Measurements from ENCODE around the gene SAP30. TPM values are rescaled to one million over a fixed set of nuclear protein-coding genes. Genes with fewer than 3 reads are reported as not detected.

Gene SAP30
- total RNA-seq, 2 donors from 2014 or later, result 14.4 to 22.7 TPM

DNA sequence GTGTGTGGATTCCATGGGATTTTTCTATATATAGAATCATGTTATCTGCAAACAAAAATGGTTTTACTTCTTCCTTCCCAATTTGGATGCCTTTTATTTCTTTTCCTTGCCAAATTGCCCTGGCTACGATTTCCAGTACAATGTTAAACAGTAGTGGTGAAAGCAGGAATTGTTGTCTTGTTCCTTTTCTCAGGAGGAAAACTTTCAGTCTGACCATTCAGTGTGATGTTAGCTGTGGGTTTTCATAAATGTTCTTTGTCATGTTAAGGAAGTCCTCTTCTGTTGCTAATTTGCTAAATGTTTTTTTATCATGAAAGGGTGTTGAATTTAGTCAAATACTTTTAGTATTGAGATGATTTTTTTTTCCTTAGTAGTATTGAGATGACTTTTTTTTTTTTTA lies 10.9 kb downstream of the SAP30 start:
- H3K9me3 Mint-ChIP-seq, result no peaks in the 10 kb centered on the region
- H3K4me3 Mint-ChIP-seq, result no peak overlapping the region
- H3K27me3 Mint-ChIP-seq, result no peaks in the 10 kb centered on the region
- ATAC-seq, result no peak
- no peaks in the 10 kb centered on the region for H3K36me3 Mint-ChIP-seq
- no peaks in the 10 kb centered on the region for H3K4me1 Mint-ChIP-seq (ENCODE audit: low read depth in 2 of 2)
- DNase-seq (ENCODE audit: low spot score), result no peak
- H3K27ac Mint-ChIP-seq, result no peak overlapping the region

DNA sequence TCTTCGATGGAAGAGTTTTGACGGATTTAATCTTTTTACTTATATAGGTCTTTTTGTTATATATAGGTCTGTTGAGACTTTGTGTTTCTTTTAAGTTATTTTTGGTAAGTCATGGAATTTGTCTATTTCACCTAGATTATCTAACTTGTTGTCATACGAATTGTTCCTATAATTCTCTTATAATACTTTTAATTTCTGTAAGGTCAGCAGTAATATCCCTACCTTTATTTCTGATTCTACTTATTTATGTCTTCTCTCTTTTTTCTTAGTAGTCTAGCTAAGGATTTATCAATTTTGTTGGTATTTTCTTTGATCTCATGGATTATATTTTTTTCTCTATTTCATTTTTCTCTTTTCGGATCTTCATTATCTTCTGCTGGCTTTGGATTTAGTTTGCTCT lies 11.6 kb downstream of the SAP30 start:
- Mint-ChIP-seq H3K4me1 (ENCODE audit: low read depth in 2 of 2) (no peaks in the 10 kb centered on the region), H3K27ac (no peak overlapping the region), H3K36me3 (no peaks in the 10 kb centered on the region), H3K27me3 (no peaks in the 10 kb centered on the region), H3K9me3 (no peaks in the 10 kb centered on the region), H3K4me3 (no peak overlapping the region)
- DNase-seq (ENCODE audit: low spot score) (no peak), ATAC-seq (no peak)

DNA sequence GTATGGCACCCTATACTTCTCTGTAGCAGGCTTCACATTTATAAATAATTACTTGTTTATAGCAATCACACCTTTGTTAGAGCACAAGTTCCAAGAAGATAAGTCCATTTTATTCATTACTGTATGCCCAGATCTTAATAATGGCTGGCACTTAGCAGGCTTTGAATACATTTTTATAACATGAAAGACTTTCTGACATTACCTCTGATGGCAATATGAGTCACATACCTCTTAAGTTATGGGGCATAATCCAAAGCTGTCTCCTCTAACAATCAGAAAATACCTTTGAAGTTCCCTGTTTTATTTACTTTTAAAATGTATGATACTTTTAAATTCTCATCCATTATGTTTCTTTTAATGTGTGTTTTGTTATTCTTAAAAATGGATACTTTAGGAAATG lies 16.0 kb downstream of the SAP30 start:
- no peak overlapping the region for H3K4me3 Mint-ChIP-seq
- no peaks in the 10 kb centered on the region for H3K9me3 Mint-ChIP-seq
- no peak overlapping the region for H3K27ac Mint-ChIP-seq
- no peaks in the 10 kb centered on the region for H3K4me1 Mint-ChIP-seq (ENCODE audit: low read depth in 2 of 2)
- DNase-seq (ENCODE audit: low spot score) (no peak), ATAC-seq (no peak)
- no peaks in the 10 kb centered on the region for H3K27me3 Mint-ChIP-seq
- no peaks in the 10 kb centered on the region for H3K36me3 Mint-ChIP-seq

DNA sequence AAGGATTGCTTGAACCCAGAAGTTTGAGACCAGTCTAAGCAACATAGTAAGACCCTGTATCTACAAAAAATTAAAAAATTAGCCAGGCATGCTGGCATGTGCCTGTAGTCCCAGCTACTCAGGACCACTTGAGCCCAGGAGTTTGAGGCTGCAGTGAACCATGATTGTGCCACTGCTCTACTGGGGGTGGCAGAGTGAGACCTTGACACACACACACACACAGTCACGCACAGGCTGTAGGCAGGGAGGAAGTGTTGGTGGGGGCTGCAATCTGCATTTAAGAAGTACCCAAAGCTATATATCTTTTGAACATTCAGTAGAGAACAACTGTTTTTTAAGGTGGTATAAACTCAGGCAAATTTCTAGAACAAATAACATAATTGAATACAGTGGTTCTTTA lies 20.9 kb downstream of the SAP30 start:
- no peak overlapping the region for H3K4me3 Mint-ChIP-seq
- ATAC-seq (no peak), DNase-seq (ENCODE audit: low spot score) (no peak)
- H3K36me3 Mint-ChIP-seq, result peaks cover 7% of the 10 kb centered on the region
- H3K4me1 Mint-ChIP-seq (ENCODE audit: low read depth in 2 of 2), result no peaks in the 10 kb centered on the region
- no peaks in the 10 kb centered on the region for H3K9me3 Mint-ChIP-seq
- H3K27me3 Mint-ChIP-seq, result no peaks in the 10 kb centered on the region
- no peak overlapping the region for H3K27ac Mint-ChIP-seq

GRCh38 chr4:173397604-173398003 lies 26.9 kb downstream of the SAP30 start:
- no peaks in the 10 kb centered on the region for H3K4me1 Mint-ChIP-seq (ENCODE audit: low read depth in 2 of 2)

DNA sequence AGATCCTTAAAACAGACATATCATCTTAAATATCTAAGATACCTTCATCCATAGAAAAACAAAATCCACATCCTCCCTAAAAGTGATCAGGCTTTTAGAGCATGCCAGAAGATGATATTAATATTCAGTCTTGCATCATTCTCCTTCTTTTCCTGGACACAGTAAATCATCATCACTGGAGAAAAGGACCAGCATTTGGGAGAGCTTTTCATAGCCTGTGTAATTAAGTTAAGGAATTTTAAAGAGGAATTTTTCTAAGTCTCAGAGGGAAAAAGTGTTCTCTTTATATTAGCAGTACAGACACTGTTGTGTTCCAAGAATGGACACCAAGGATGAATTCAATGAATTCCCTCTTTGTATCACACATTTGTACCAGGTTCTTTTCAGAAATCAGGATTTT lies 27.5 kb downstream of the SAP30 start:
- no peak overlapping the region for H3K4me3 Mint-ChIP-seq

More at GRCh38 chr4:173397604-173398003, 26.9 kb downstream of the SAP30 start:
- Mint-ChIP-seq H3K27ac (no peak overlapping the region), H3K4me3 (no peak overlapping the region), H3K9me3 (no peaks in the 10 kb centered on the region), H3K36me3 (peaks cover 7% of the 10 kb centered on the region), H3K27me3 (no peaks in the 10 kb centered on the region)
- DNase-seq (ENCODE audit: low spot score), result no peak
- no peak for ATAC-seq

GRCh38 chr4:173398779-173399415 lies 28.1 kb downstream of the SAP30 start, which contains the start of gene SCRG1:
TSS of gene SCRG1 (minus strand) at chr4:173399116. CDS start at chr4:173391414, 7,702 bp downstream.
- H3K27ac Mint-ChIP-seq, result no peak within 1 kb of the TSS
- no peaks in the 10 kb centered on the region for H3K4me1 Mint-ChIP-seq (ENCODE audit: low read depth in 2 of 2)
- ATAC-seq, result no peak

More for the DNA sequence above, 27.5 kb downstream of the SAP30 start:
- Mint-ChIP-seq H3K36me3 (peaks cover 7% of the 10 kb centered on the region), H3K27me3 (no peaks in the 10 kb centered on the region), H3K9me3 (no peaks in the 10 kb centered on the region), H3K27ac (no peak overlapping the region), H3K4me1 (ENCODE audit: low read depth in 2 of 2) (no peaks in the 10 kb centered on the region)
- ATAC-seq (no peak), DNase-seq (ENCODE audit: low spot score) (no peak)

DNA sequence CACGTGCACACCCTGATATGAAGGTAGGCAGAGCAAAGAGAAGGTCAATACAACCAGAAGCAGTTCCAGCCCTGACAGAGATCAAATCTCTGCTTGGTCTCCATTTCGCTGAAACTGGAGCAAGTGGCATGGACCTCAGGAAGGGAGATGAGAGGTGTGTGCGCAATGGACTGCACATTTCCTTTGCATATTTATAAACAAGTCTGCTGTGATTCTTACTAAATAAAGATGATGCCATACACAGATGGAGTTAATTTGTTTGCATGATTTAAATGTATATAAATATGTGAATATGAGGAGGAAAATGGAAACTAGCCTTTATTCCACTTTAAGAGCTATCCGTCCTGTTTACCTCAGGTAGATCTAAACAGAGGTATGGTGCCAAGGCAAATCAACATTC lies 30.3 kb downstream of the SAP30 start:
- DNase-seq (ENCODE audit: low spot score) (no peak), ATAC-seq (no peak)
- Mint-ChIP-seq H3K36me3 (peaks cover under 1% of the 10 kb centered on the region), H3K4me3 (no peak overlapping the region), H3K27me3 (no peaks in the 10 kb centered on the region), H3K9me3 (no peaks in the 10 kb centered on the region), H3K27ac (no peak overlapping the region), H3K4me1 (ENCODE audit: low read depth in 2 of 2) (no peaks in the 10 kb centered on the region)

More at GRCh38 chr4:173398779-173399415, 28.1 kb downstream of the SAP30 start, which contains the start of gene SCRG1:
- H3K36me3 Mint-ChIP-seq, result peaks cover 7% of the 10 kb centered on the region
- DNase-seq (ENCODE audit: low spot score), result no peak
- no peaks in the 10 kb centered on the region for H3K27me3 Mint-ChIP-seq
- H3K9me3 Mint-ChIP-seq, result no peaks in the 10 kb centered on the region
- H3K4me3 Mint-ChIP-seq, result no peak within 1 kb of the TSS

- Mint-ChIP-seq H3K36me3 (no peaks in the 10 kb centered on the region), H3K4me3 (no peak overlapping the region), H3K27me3 (no peaks in the 10 kb centered on the region), H3K4me1 (ENCODE audit: low read depth in 2 of 2) (no peaks in the 10 kb centered on the region), H3K27ac (no peak overlapping the region), H3K9me3 (no peaks in the 10 kb centered on the region)
- DNase-seq (ENCODE audit: low spot score) (no peak), ATAC-seq (no peak)
Observed at GRCh38 chr4:173403051-173403450, 32.3 kb downstream of the SAP30 start.

DNA sequence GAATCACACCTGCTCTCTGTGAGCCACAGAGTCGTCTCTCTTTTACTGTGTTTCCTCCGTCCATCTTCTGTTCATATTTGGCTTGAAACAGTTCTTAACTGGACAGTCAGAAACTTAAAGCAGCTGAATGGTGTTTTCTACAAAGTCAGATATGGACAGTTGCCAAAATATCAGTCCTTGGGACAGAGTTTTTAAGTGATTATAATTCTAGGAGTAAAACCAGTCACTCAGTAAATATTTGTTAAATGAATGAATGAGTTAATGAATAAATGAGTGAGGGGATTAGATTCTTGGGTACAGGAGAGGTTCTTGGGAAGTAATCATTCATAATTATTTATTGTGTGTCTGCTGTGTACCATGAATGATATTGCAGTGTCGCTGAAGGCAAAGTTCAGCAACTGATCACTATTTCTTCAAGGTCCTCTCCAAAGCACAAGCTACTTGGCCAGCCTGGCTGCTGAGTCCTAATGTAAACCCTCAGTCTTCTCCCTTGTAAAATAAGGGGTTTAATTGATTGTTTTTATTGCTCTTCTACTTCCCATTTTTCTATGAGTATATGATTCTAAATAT lies 33.6 kb downstream of the SAP30 start:
- ATAC-seq (no peak), DNase-seq (ENCODE audit: low spot score) (no peak)
- no peak overlapping the region for H3K27ac Mint-ChIP-seq
- H3K4me3 Mint-ChIP-seq, result no peak overlapping the region
- no peaks in the 10 kb centered on the region for H3K36me3 Mint-ChIP-seq
- no peaks in the 10 kb centered on the region for H3K27me3 Mint-ChIP-seq
- no peaks in the 10 kb centered on the region for H3K9me3 Mint-ChIP-seq
- no peaks in the 10 kb centered on the region for H3K4me1 Mint-ChIP-seq (ENCODE audit: low read depth in 2 of 2)

GRCh38 chr4:173405840-173406606 lies 35.3 kb downstream of the SAP30 start:
- ATAC-seq (no peak), DNase-seq (ENCODE audit: low spot score) (no peak)
- Mint-ChIP-seq H3K27ac (peak overlapping the region in 1 of 2 donors; percentile 49), H3K4me3 (no peak overlapping the region), H3K27me3 (no peaks in the 10 kb centered on the region), H3K9me3 (no peaks in the 10 kb centered on the region), H3K4me1 (ENCODE audit: low read depth in 2 of 2) (no peaks in the 10 kb centered on the region), H3K36me3 (no peaks in the 10 kb centered on the region)

DNA sequence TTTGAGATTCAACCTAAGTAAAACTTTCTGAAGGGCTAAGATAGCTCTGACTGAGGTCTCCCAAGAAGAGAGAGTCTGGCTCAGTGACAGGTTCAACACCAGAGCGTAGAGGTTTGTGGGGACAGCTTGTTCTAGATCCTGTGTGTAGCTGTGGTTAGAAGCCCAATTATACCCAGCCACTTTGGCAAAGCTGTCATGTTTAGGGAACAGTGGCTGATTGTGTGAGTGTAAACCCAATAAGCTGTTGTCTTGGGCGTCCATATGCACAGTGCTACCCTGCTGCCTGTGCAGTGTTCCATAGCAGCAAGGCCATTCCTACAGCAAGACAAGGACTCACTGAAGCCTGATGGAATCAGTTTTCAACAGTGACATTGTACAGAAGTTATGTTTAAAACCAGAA lies 39.3 kb downstream of the SAP30 start:
- ATAC-seq (peak in 1 of 2 donors; percentile 27), DNase-seq (ENCODE audit: low spot score) (no peak)
- Mint-ChIP-seq H3K4me3 (no peak overlapping the region), H3K27me3 (no peaks in the 10 kb centered on the region), H3K36me3 (no peaks in the 10 kb centered on the region), H3K27ac (no peak overlapping the region), H3K4me1 (ENCODE audit: low read depth in 2 of 2) (peaks cover 0 to 7% of the 10 kb centered on the region in 2 donors), H3K9me3 (no peaks in the 10 kb centered on the region)

GRCh38 chr4:173411106-173411693 lies 40.4 kb downstream of the SAP30 start:
- H3K4me1 Mint-ChIP-seq (ENCODE audit: low read depth in 2 of 2), result peaks cover 0 to 7% of the 10 kb centered on the region in 2 donors
- DNase-seq (ENCODE audit: low spot score), result no peak
- H3K9me3 Mint-ChIP-seq, result no peaks in the 10 kb centered on the region
- no peak overlapping the region for H3K4me3 Mint-ChIP-seq
- no peaks in the 10 kb centered on the region for H3K36me3 Mint-ChIP-seq
- no peak overlapping the region for H3K27ac Mint-ChIP-seq
- H3K27me3 Mint-ChIP-seq, result no peaks in the 10 kb centered on the region
- no peak for ATAC-seq

DNA sequence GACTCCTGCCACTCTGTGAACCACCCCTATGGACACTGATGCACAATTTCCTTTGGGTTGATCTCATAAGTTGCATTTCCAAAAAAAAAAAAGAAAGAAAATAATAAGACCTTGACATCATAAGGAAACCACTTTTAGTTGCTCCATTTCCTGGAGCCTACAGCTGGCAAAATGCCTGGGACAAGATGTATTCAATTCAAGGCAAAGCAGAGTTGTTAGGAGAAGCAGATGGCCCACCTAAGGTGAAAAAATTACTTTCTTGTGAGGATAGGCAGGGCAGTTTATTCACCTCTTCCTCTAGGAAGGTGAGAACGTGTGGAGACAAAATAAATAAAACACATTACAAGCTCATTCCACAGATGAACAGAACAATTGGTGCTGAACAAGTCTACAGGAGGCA lies 42.3 kb downstream of the SAP30 start:
- H3K9me3 Mint-ChIP-seq, result no peaks in the 10 kb centered on the region
- no peaks in the 10 kb centered on the region for H3K27me3 Mint-ChIP-seq
- no peak overlapping the region for H3K27ac Mint-ChIP-seq
- no peak overlapping the region for H3K4me3 Mint-ChIP-seq
- no peak for DNase-seq (ENCODE audit: low spot score)
- H3K36me3 Mint-ChIP-seq, result no peaks in the 10 kb centered on the region
- H3K4me1 Mint-ChIP-seq (ENCODE audit: low read depth in 2 of 2), result peaks cover 0 to 7% of the 10 kb centered on the region in 2 donors
- ATAC-seq, result no peak

Data from natural killer cell treated with Interleukin-12 subunit alpha and Interleukin-12 subunit beta and Interleukin-15 and Interleukin-18, amount 100 ng/mL, for 72 hours (primary cell).